Fibroblast of lung (primary cell): ENCODE results near the gene CACNA1H.

Source experiments
- EZH2 ChIP-seq: IDR thresholded peaks from 2 replicates; pipeline ENCODE4 v1.5.1; 2012; ENCODE audit warnings: low read length, control low read depth, mild to moderate bottlenecking; ENCODE audit errors: missing control alignments
- TF ChIP-seq, protein P1 (sequence below), 2 donors: IDR thresholded peaks in 1 of 2; conservative IDR thresholded peaks in 1 of 2; 1 replicate in 1 of 2; 2 replicates in 1 of 2; pipeline ENCODE4 v1.5.1; 2011 to 2012; ENCODE audit warnings: low read length in 2 of 2, control low read depth in 1 of 2, inconsistent platforms in 1 of 2, low read depth in 1 of 2, mild to moderate bottlenecking in 1 of 2

DNA sequence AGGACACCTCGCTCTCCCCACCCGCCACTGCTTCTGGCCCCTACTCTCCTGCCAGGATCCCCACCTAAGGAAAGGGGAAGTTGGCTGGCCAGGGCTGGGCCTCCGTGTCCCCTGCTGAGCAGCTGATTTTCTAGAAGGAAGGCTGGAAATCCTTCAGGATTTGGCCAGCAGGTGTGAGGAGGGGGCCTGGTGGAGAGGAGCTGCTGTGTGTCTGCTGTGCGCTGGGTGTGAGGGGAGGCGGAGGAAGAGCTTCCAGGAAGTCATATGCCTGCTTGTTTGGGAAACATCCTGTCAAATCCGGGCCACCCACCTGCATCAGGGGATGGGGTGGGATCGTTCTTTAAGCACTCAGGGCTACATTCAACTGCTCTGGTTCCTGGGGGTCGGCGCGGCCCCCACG lies 43.6 kb downstream of the CACNA1H start:
- TF ChIP-seq, protein P1, sequence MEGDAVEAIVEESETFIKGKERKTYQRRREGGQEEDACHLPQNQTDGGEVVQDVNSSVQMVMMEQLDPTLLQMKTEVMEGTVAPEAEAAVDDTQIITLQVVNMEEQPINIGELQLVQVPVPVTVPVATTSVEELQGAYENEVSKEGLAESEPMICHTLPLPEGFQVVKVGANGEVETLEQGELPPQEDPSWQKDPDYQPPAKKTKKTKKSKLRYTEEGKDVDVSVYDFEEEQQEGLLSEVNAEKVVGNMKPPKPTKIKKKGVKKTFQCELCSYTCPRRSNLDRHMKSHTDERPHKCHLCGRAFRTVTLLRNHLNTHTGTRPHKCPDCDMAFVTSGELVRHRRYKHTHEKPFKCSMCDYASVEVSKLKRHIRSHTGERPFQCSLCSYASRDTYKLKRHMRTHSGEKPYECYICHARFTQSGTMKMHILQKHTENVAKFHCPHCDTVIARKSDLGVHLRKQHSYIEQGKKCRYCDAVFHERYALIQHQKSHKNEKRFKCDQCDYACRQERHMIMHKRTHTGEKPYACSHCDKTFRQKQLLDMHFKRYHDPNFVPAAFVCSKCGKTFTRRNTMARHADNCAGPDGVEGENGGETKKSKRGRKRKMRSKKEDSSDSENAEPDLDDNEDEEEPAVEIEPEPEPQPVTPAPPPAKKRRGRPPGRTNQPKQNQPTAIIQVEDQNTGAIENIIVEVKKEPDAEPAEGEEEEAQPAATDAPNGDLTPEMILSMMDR (conservative IDR thresholded peaks at IDR 0.05 in 1 of 2, IDR thresholded peaks at IDR 0.05 in 1 of 2; ENCODE audit: low read depth in 1 of 2, low read length in 2 of 2), result no peak
- no peak for TF ChIP-seq EZH2
